ENCODE measurements around the gene NATD1. TPM values are rescaled to one million over a fixed set of nuclear protein-coding genes. Genes with fewer than 3 reads are reported as not detected.

The NATD1 gene
- total and polyA plus RNA-seq, 9 of the 15 experiments (the other 6 are each of a cell fraction or from before 2014, with no cell fraction given): 0.24 to 5.4 (median 1.6) TPM

DNA sequence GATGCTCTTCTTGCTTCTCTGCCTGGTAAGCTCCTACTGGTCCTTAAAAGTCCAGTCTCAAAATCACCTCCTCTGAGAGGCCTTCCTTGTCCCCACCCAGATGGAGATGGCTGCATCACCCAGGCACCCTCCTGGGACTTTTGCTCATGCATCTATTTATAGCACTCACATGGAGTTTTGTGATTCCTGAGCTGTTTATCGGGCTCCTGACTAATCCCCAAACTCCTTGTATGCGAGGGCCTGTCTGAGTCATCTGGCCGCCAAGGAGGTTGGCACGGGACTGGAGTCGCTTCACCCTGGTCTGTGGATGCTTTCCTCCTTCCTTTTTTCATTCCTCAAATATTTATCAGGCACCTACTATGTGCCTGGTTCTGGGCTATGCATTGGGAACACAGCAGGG lies 29.0 kb upstream of the NATD1 start (continued):
- TF ChIP-seq MGA (IDR thresholded peaks at IDR 0.05): no peak
- TF ChIP-seq MCM3 (IDR thresholded peaks at IDR 0.05): no peak
- peak; percentile 73; the same call in 1 of the 2 replicates for TF ChIP-seq BHLHE40 (IDR thresholded peaks at IDR 0.05; ENCODE audit: low read length)
- no peak for TF ChIP-seq NRF1 (conservative IDR thresholded peaks at IDR 0.05 in 1 of 2, IDR thresholded peaks at IDR 0.05 in 1 of 2)
- TF ChIP-seq ATF3 (IDR thresholded peaks at IDR 0.05): peak; percentile 61; the same call in 1 of the 2 replicates
- no peak for TF ChIP-seq ATF3 (CRISPR knock-in tag; conservative IDR thresholded peaks at IDR 0.05)
- no peak for TF ChIP-seq SNIP1 (IDR thresholded peaks at IDR 0.05; ENCODE audit: low read depth)
- TF ChIP-seq HCFC1 (IDR thresholded peaks at IDR 0.05; ENCODE audit: low read depth, low read length): no peak
- no peak for TF ChIP-seq ZFX (CRISPR knock-in tag; IDR thresholded peaks at IDR 0.05)
- TF ChIP-seq, protein P1, sequence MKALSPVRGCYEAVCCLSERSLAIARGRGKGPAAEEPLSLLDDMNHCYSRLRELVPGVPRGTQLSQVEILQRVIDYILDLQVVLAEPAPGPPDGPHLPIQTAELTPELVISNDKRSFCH (CRISPR knock-in tag; IDR thresholded peaks at IDR 0.05): no peak
- TF ChIP-seq, protein P1 (tag; IDR thresholded peaks at IDR 0.05): no peak
- TF ChIP-seq ZFP36 (IDR thresholded peaks at IDR 0.05; ENCODE audit: low read depth, low read length, partially characterized antibody): peak; percentile 29
- no peak for TF ChIP-seq SMAD4 (CRISPR knock-in tag; conservative IDR thresholded peaks at IDR 0.05)
- no peak for TF ChIP-seq KLF10 (CRISPR knock-in tag; IDR thresholded peaks at IDR 0.05)
- peak; percentile 34; the same call in 1 of the 2 replicates for TF ChIP-seq MEF2A (IDR thresholded peaks at IDR 0.05; ENCODE audit: control insufficient read depth, low read depth, low read length)
- TF ChIP-seq JUND (IDR thresholded peaks at IDR 0.05; ENCODE audit: borderline replicate concordance, low read depth, low read length): no peak
- no peak for TF ChIP-seq JUND (tag; IDR thresholded peaks at IDR 0.05; ENCODE audit: borderline replicate concordance, low read depth, low read length)
- peak; percentile 82 for TF ChIP-seq FOSL1 (tag; conservative IDR thresholded peaks at IDR 0.05)

All from K562 (cell line).